Measurements from ENCODE around the gene PRRT1. TPM values are rescaled to one million over a fixed set of nuclear protein-coding genes. Genes with fewer than 3 reads are reported as not detected.

PRRT1 gene
- total RNA-seq, 1 donor from 2014 or later: 3.1 TPM

DNA sequence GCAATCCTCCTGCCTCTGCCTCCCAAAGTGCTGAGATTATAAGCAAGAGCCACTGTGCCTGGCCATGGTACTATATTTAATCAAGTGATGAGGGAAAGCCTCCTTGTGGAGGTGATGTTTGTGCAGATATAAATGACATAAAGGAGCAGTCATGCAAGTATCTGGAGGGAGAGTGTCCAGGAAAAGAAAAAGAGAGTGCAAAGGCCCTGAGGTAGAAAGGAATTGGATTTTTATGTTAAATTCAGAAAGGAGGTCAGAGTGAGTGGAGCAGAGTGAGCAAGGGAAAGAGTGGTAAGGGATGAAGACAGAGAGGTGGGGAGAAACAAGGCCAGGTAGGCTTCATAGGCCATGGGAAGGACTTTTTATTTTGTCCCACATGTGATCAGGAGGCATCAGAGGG is 14.3 kb downstream of the PRRT1 start:
- TF ChIP-seq, protein P1, sequence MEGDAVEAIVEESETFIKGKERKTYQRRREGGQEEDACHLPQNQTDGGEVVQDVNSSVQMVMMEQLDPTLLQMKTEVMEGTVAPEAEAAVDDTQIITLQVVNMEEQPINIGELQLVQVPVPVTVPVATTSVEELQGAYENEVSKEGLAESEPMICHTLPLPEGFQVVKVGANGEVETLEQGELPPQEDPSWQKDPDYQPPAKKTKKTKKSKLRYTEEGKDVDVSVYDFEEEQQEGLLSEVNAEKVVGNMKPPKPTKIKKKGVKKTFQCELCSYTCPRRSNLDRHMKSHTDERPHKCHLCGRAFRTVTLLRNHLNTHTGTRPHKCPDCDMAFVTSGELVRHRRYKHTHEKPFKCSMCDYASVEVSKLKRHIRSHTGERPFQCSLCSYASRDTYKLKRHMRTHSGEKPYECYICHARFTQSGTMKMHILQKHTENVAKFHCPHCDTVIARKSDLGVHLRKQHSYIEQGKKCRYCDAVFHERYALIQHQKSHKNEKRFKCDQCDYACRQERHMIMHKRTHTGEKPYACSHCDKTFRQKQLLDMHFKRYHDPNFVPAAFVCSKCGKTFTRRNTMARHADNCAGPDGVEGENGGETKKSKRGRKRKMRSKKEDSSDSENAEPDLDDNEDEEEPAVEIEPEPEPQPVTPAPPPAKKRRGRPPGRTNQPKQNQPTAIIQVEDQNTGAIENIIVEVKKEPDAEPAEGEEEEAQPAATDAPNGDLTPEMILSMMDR (conservative IDR thresholded peaks at IDR 0.05): no peak
- peaks cover 4% of the 10 kb centered on the region for H3K27me3 Mint-ChIP-seq (ENCODE audit: low read depth)
- no peak overlapping the region for H3K27ac Mint-ChIP-seq (ENCODE audit: unreplicated experiment)
- H3K36me3 Mint-ChIP-seq (ENCODE audit: low read depth): no peaks in the 10 kb centered on the region
- no peak for DNase-seq (ENCODE audit: low read depth, low spot score)
- H3K9me3 Mint-ChIP-seq: no peaks in the 10 kb centered on the region
- no peaks in the 10 kb centered on the region for H3K4me1 Mint-ChIP-seq
- H3K4me3 Mint-ChIP-seq: no peak overlapping the region

DNA sequence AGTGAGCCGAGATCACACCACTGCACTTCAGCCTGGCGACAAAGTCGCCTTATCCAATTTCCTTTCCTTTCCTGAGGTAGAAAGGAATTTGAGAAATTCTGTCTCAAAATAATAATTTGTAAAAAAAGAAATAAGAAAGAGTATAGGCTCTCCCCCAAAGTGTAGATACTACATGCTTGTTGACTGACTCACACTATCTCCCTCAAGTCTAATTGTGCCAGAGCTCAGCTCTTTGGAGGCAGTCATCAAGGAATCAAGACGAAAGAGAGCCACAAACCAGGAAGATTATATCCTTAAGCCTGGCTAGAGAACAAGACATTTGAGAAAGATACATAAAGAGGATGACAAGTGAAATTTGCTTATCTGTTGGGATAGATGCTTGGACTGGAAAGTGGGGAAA is 18.0 kb downstream of the PRRT1 start:
- TF ChIP-seq, protein P1 (conservative IDR thresholded peaks at IDR 0.05): no peak
- no peaks in the 10 kb centered on the region for H3K36me3 Mint-ChIP-seq (ENCODE audit: low read depth)
- peaks cover 15% of the 10 kb centered on the region for H3K4me1 Mint-ChIP-seq
- peaks cover 6% of the 10 kb centered on the region for H3K27me3 Mint-ChIP-seq (ENCODE audit: low read depth)
- H3K4me3 Mint-ChIP-seq: no peak overlapping the region
- no peak for DNase-seq (ENCODE audit: low read depth, low spot score)
- no peak overlapping the region for H3K27ac Mint-ChIP-seq (ENCODE audit: unreplicated experiment)
- H3K9me3 Mint-ChIP-seq: peaks cover 2% of the 10 kb centered on the region

DNA sequence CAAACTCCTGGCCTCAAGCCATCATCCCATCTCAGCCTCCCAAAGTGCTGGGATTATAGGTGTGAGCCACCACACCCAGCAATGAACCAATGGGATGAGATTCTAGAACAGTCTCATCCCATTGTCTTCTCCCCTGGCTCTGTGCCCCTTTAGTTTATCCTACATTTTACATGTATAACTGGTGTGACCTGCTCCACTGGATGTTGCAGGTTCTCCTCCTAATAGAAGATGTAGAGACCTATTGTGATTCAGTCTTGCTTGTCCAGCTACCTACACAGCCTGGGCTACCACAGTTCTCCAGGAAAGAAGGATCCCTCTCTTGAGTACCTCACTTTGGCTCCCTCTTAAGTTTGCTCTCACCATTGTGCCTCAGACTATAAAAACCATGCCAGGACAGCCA is 19.6 kb downstream of the PRRT1 start:
- H3K4me3 Mint-ChIP-seq: peak overlapping the region; percentile 2
- H3K4me1 Mint-ChIP-seq: peaks cover 32% of the 10 kb centered on the region
- no peak for DNase-seq (ENCODE audit: low read depth, low spot score)

DNA sequence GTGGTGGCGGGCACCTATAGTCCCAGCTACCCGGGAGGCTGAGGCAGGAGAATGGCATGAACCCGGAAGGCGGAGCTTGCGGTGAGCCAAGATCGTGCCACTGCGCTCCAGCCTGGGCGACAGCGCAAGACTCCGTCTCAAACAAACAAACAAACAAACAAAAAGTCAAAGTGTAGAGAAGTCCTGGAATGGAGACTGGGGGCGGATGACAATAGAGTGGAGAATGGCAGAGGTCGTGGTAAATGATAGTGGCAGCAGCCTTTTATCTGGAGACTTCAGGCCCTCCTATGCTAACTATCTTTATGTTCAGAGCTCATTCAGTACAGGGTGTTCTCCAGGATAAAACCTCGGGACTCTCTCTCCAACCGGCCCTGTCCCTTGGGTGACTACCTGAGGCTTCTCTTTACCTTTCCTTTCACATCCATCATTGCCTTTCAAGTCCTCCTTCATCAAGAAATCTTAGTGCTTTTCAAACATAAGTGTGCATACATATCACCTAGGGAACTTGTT is 20.2 kb downstream of the PRRT1 start:
- Mint-ChIP-seq H3K4me1 (peaks cover 38% of the 10 kb centered on the region), H3K36me3 (ENCODE audit: low read depth) (no peaks in the 10 kb centered on the region), H3K27ac (ENCODE audit: unreplicated experiment) (no peak overlapping the region), H3K9me3 (peaks cover 2% of the 10 kb centered on the region), H3K27me3 (ENCODE audit: low read depth) (peaks cover 6% of the 10 kb centered on the region), H3K4me3 (peak overlapping the region; percentile 76)
- no peak for DNase-seq (ENCODE audit: low read depth, low spot score)
- TF ChIP-seq, protein P1 (conservative IDR thresholded peaks at IDR 0.05): no peak

More for the DNA sequence above, 19.6 kb downstream of the PRRT1 start:
- Mint-ChIP-seq H3K27me3 (ENCODE audit: low read depth) (peaks cover 6% of the 10 kb centered on the region), H3K27ac (ENCODE audit: unreplicated experiment) (no peak overlapping the region), H3K9me3 (peaks cover 2% of the 10 kb centered on the region), H3K36me3 (ENCODE audit: low read depth) (no peaks in the 10 kb centered on the region)
- TF ChIP-seq, protein P1 (conservative IDR thresholded peaks at IDR 0.05): no peak

DNA sequence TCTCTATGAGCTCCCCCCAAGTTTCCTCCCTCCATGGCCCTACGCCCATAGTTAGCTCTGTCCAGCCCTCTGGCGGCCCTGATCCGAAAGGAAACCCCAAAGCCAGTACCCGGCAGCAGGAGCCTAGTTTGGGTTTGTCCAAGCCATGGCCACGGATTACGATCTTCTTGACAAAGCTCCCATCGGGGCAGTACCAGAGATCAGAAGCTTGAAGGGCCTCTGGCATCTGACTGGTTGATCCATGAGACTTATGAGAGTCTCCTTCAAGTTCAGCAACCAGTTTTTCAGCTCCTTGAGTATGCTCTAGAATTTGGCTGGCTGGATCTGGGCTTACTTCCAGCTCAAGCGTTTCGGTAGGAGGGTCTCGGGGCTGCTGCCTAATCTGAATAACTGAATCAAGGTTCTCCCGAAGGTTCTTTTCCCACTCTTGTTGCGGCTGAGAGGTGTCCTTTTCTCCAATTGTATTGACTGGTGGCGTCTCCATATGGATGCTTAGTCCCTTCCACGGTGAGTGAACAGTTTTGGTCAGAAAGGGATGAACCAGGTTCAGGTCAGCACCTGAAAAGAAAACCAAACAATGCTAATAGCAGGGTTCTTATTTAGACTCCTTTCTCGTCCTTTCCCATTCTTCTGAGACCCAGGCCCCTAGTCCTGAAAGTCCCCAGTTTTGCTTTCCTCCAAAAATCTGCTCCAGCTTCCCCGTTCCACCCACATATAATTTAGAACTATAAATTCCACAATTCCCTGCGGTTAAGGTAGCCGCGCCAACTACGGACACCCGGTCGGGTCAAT is 22.2 kb downstream of the PRRT1 start:
- TF ChIP-seq, protein P1 (conservative IDR thresholded peaks at IDR 0.05): no peak
- peak overlapping the region; percentile 93 for H3K4me3 Mint-ChIP-seq
- peaks cover 2% of the 10 kb centered on the region for H3K9me3 Mint-ChIP-seq

More for the DNA sequence above, 22.2 kb downstream of the PRRT1 start:
- DNase-seq (ENCODE audit: low read depth, low spot score): no peak
- Mint-ChIP-seq H3K27me3 (ENCODE audit: low read depth) (peaks cover 2% of the 10 kb centered on the region), H3K4me1 (peaks cover 45% of the 10 kb centered on the region), H3K36me3 (ENCODE audit: low read depth) (peaks cover 3% of the 10 kb centered on the region), H3K27ac (ENCODE audit: unreplicated experiment) (peak overlapping the region; percentile 95)

All from neural crest cell (in vitro differentiated cells).